ENCODE measurements around the gene GDE1.

GRCh38 chr16:19488213-19488640 is 33.7 kb downstream of the GDE1 start:
- TF ChIP-seq, protein P1, sequence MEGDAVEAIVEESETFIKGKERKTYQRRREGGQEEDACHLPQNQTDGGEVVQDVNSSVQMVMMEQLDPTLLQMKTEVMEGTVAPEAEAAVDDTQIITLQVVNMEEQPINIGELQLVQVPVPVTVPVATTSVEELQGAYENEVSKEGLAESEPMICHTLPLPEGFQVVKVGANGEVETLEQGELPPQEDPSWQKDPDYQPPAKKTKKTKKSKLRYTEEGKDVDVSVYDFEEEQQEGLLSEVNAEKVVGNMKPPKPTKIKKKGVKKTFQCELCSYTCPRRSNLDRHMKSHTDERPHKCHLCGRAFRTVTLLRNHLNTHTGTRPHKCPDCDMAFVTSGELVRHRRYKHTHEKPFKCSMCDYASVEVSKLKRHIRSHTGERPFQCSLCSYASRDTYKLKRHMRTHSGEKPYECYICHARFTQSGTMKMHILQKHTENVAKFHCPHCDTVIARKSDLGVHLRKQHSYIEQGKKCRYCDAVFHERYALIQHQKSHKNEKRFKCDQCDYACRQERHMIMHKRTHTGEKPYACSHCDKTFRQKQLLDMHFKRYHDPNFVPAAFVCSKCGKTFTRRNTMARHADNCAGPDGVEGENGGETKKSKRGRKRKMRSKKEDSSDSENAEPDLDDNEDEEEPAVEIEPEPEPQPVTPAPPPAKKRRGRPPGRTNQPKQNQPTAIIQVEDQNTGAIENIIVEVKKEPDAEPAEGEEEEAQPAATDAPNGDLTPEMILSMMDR (IDR thresholded peaks at IDR 0.05), result no peak
- TF ChIP-seq POLR2A (IDR thresholded peaks at IDR 0.05), result no peak
